PC-3 (cell line): Measurements from ENCODE around the gene SOX21. TPM values are rescaled to one million over a fixed set of nuclear protein-coding genes. Genes with fewer than 3 reads are reported as not detected.

Experiments
- ATAC-seq: fragments of 200-7000 bp; cut with Tn5 transposase; 2 replicates; pipeline ENCODE4 v1.9.1; 2020; ENCODE audit warnings: mild to moderate bottlenecking, moderate library complexity
- BruUV-seq: library from RNA; stranded (reverse); fragments of 400-500 nt; replicated peaks from 2 replicates; lab custom pipeline; 2021; lab: Mats Ljungman, UMichigan
- CTCF ChIA-PET: fragments of 300-600 bp; sonication (Branson Sonifier 250); formaldehyde crosslinking; loops from one replicate; lab custom pipeline; 2022; ENCODE audit warnings: antibody characterized with exemption; lab: Charles Lee
- POLR2A ChIA-PET: fragments of 300-600 bp; sonication (Branson Sonifier 250); formaldehyde crosslinking; loops from one replicate; lab custom pipeline; 2022; ENCODE audit warnings: antibody characterized with exemption; ENCODE audit not compliant: unreplicated experiment; lab: Charles Lee
- DNase-seq: peaks from one replicate; pipeline ENCODE4 v3.0.0-alpha.2; 2015
- H2AFZ ChIP-seq: fragments of 300-600 bp; sonication (generic); 2 replicates; pipeline ENCODE4 v1.6.0; 2016; ENCODE audit warnings: antibody characterized with exemption, low read length
- H3F3A ChIP-seq: fragments of 300-600 bp; sonication (generic); one replicate; pipeline ENCODE4 v1.6.0; 2017; ENCODE audit warnings: antibody characterized with exemption, low read length, control low read depth, mild to moderate bottlenecking; ENCODE audit not compliant: unreplicated experiment
- H3K27ac ChIP-seq: fragments of 300-600 bp; sonication (generic); 2 replicates; pipeline ENCODE4 v1.5.1; 2016; ENCODE audit warnings: mild to moderate bottlenecking, low read length
- H3K27me3 ChIP-seq: fragments of 300-600 bp; sonication (generic); 2 replicates; pipeline ENCODE4 v1.6.1; 2016; ENCODE audit warnings: low read length, mixed read lengths
- H3K36me3 ChIP-seq: fragments of 300-600 bp; sonication (generic); 2 replicates; pipeline ENCODE4 v1.6.1; 2016; ENCODE audit warnings: low read depth, mixed run types, low read length, mixed read lengths
- H3K4me1 ChIP-seq: fragments of 300-600 bp; sonication (generic); 2 replicates; pipeline ENCODE4 v1.5.1; 2016; ENCODE audit warnings: low read length; ENCODE audit not compliant: insufficient read depth
- H3K4me2 ChIP-seq: fragments of 300-600 bp; sonication (generic); 2 replicates; pipeline ENCODE4 v1.6.0; 2016; ENCODE audit warnings: low read length
- H3K4me3 ChIP-seq: fragments of 300-600 bp; sonication (generic); 2 replicates; pipeline ENCODE4 v1.5.1; 2016; ENCODE audit warnings: mild to moderate bottlenecking, low read length, mixed read lengths
- H3K79me2 ChIP-seq: fragments of 300-600 bp; sonication (generic); 2 replicates; pipeline ENCODE4 v1.6.1; 2017; ENCODE audit warnings: low read length, mixed read lengths
- H3K9ac ChIP-seq: fragments of 300-600 bp; sonication (generic); 2 replicates; pipeline ENCODE4 v1.6.0; 2016; ENCODE audit warnings: mild to moderate bottlenecking, low read length
- H3K9me2 ChIP-seq: fragments of 300-600 bp; sonication (generic); replicated peaks from 2 replicates; pipeline ENCODE4 v1.6.1; 2016; ENCODE audit warnings: mixed run types, low read length, mixed read lengths
- H3K9me3 ChIP-seq: fragments of 300-600 bp; sonication (generic); 2 replicates; pipeline ENCODE4 v1.6.1; 2016; ENCODE audit warnings: low read length, mixed read lengths
- H4K20me1 ChIP-seq: fragments of 300-600 bp; sonication (generic); 2 replicates; pipeline ENCODE4 v1.6.1; 2016; ENCODE audit warnings: low read length, mixed read lengths
- CTCF ChIP-seq: fragments of 300-600 bp; sonication (generic); conservative IDR thresholded peaks from 2 replicates; pipeline ENCODE4 v1.5.1; 2017; ENCODE audit warnings: antibody characterized with exemption, low read depth, mild to moderate bottlenecking, low read length
- EZH2 ChIP-seq: fragments of 300-600 bp; sonication (generic); IDR thresholded peaks from one replicate; pipeline ENCODE4 v1.6.1; 2017; ENCODE audit warnings: antibody characterized with exemption, mild to moderate bottlenecking, low read length; ENCODE audit not compliant: unreplicated experiment
- EZH2phosphoT487 ChIP-seq: fragments of 300-600 bp; sonication (generic); IDR thresholded peaks from 2 replicates; pipeline ENCODE4 v1.6.1; 2018; ENCODE audit warnings: mild to moderate bottlenecking, antibody characterized with exemption, low read length, borderline replicate concordance
- intact Hi-C: fragments of 100-400 bp; cut with micrococcal nuclease; formaldehyde crosslinking; loops from 2 replicates; pipeline ENCODE4 v1.9.0; 2023
- total RNA-seq: library from RNA; depleted of rRNA; stranded (reverse); fragments of >200 nt; gene quantifications from 2 replicates; pipeline ENCODE4 v1.2.3, GENCODE V29; 2014

The SOX21 gene
- total RNA-seq, 1 experiment from 2014 or later, result 14.4 TPM

GRCh38 chr13:94705081-94706030 is 7.0 kb downstream of the SOX21 start:
- DNase-seq, result no peak
- Histone ChIP-seq H3K9me2 (no peaks in the 10 kb centered on the region), H3K36me3 (no peaks in the 10 kb centered on the region), H3K4me2 (no peak overlapping the region), H3K27me3 (no peaks in the 10 kb centered on the region), H3F3A (no peaks in the 10 kb centered on the region), H3K4me3 (no peak overlapping the region), H3K9me3 (no peaks in the 10 kb centered on the region), H3K79me2 (peaks cover 29% of the 10 kb centered on the region), H2AFZ (no peak overlapping the region), H4K20me1 (peaks cover 6% of the 10 kb centered on the region; the same call in 1 of the 2 replicates), H3K27ac (no peak overlapping the region), H3K4me1 (no peaks in the 10 kb centered on the region), H3K9ac (no peak overlapping the region)
- no TSS peak for BruUV-seq
- CTCF ChIA-PET, result no interaction called here
- TF ChIP-seq EZH2phosphoT487 (no peak), CTCF (no peak), EZH2 (no peak)
- ATAC-seq, result no peak
- intact Hi-C loops, result no loop called here
- POLR2A ChIA-PET, result no interaction called here

GRCh38 chr13:94704377-94705080 is 7.8 kb downstream of the SOX21 start:
- ChIA-PET CTCF (no interaction called here), POLR2A (no interaction called here)
- peak; percentile 30 for DNase-seq
- Histone ChIP-seq H3K4me2 (no peak overlapping the region), H3K9ac (no peak overlapping the region), H3K4me1 (no peaks in the 10 kb centered on the region), H3K79me2 (peaks cover 21% of the 10 kb centered on the region), H2AFZ (no peak overlapping the region), H3K4me3 (no peak overlapping the region), H3F3A (no peaks in the 10 kb centered on the region), H3K36me3 (no peaks in the 10 kb centered on the region), H3K9me2 (no peaks in the 10 kb centered on the region), H4K20me1 (no peaks in the 10 kb centered on the region), H3K27ac (no peak overlapping the region), H3K9me3 (no peaks in the 10 kb centered on the region), H3K27me3 (no peaks in the 10 kb centered on the region)
- intact Hi-C loops, result no loop called here
- BruUV-seq, result no TSS peak
- ATAC-seq, result no peak
- TF ChIP-seq EZH2 (no peak), CTCF (no peak), EZH2phosphoT487 (no peak)
